ENCODE measurements around the gene ANP32D. TPM values are rescaled to one million over a fixed set of nuclear protein-coding genes. Genes with fewer than 3 reads are reported as not detected.
"Not testable (repeated sequence)": the region's sequence is repeated elsewhere in the genome, so short reads cannot be mapped to it uniquely, and the experiment has no call there.

ANP32D gene
- total RNA-seq, 1 donor from 2014 or later, result not detected

DNA sequence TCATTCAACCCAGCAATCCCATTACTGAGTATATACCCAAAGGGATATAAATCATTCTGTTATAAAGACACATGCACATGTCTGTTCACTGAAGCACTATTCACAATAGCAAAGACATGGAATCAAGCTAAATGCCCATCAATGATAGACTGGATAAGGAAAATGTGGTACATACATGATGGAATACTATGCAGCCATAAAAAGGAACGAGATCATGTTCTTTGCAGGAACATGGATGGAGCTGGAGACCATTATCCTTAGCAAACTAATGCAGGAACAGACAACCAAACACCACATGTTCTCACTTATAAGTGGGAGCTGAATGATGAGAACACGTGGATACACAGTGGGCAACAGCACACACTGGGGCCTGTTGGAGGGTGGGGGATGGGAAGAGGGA, 19.4 kb upstream of the ANP32D start:
- not testable (repeated sequence) for H3K36me3 ChIP-seq (ENCODE audit: control insufficient read depth in 3 of 3, insufficient read depth in 3 of 3, low read length in 3 of 3); H3K9me3 ChIP-seq (ENCODE audit: control insufficient read depth in 3 of 3, low read length in 3 of 3); H3K4me3 ChIP-seq (ENCODE audit: low read length in 3 of 3)

DNA sequence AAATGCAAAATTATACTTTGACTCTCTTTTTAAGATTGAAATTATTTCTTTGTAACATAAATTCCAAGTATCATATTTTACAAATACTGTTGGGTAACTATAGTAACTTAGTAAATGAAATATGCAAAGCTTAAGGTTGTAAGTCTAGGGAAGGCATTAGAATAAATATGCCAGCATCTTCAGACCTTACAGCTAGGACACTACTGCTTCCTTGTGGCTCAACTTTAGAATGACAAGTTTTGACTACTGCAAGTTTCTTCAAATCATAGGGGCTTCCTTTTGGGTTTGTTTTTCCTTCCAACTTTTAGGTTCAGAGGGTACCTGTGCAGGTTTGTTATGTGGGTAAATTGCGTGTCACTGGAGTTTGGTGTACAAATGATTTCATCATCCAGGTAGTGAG, 17.7 kb upstream of the ANP32D start:
- H3K4me3 ChIP-seq (ENCODE audit: low read length in 3 of 3), result no peak overlapping the region
- no peak overlapping the region for H3K27ac ChIP-seq (ENCODE audit: low read depth, low read length)
- H3K4me1 ChIP-seq (ENCODE audit: control insufficient read depth in 3 of 3, insufficient read depth in 3 of 3, low read length in 3 of 3), result no peaks in the 10 kb centered on the region
- no peaks in the 10 kb centered on the region for H3K36me3 ChIP-seq (ENCODE audit: control insufficient read depth in 3 of 3, insufficient read depth in 3 of 3, low read length in 3 of 3)
- no peaks in the 10 kb centered on the region for H3K9me3 ChIP-seq (ENCODE audit: control insufficient read depth in 3 of 3, low read length in 3 of 3)
- H3K27me3 ChIP-seq (ENCODE audit: control insufficient read depth in 3 of 3, insufficient read depth in 3 of 3, low read length in 3 of 3), result no peaks in the 10 kb centered on the region
- no peak overlapping the region for H3K9ac ChIP-seq (ENCODE audit: low read depth in 1 of 3, low read length in 3 of 3)

More for the DNA sequence above, 19.4 kb upstream of the ANP32D start:
- H3K27ac ChIP-seq (ENCODE audit: low read depth, low read length); H3K27me3 ChIP-seq (ENCODE audit: control insufficient read depth in 3 of 3, insufficient read depth in 3 of 3, low read length in 3 of 3); H3K4me1 ChIP-seq (ENCODE audit: control insufficient read depth in 3 of 3, insufficient read depth in 3 of 3, low read length in 3 of 3); H3K9ac ChIP-seq (ENCODE audit: low read depth in 1 of 3, low read length in 3 of 3): not testable (repeated sequence)

DNA sequence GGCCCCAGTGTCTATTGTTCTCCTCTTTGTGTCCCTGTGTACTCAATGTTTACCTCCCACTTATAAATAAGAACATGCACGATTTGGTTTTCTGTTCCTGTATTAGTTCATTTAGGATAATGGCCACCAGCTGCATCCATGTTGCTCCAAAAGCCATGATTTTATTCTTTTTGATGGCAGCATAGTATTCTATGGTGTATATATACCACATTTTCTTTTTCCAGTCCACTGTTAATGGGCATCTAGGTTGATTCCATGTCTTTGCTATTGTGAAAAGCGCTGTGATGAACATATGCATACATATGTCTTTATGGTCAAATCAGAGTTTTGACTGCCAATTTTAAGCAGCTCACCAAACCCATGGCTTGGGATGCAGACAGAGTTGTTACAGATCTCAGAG, 17.2 kb upstream of the ANP32D start:
- Histone ChIP-seq H3K9me3 (ENCODE audit: control insufficient read depth in 3 of 3, low read length in 3 of 3) (no peaks in the 10 kb centered on the region), H3K9ac (ENCODE audit: low read depth in 1 of 3, low read length in 3 of 3) (no peak overlapping the region), H3K4me1 (ENCODE audit: control insufficient read depth in 3 of 3, insufficient read depth in 3 of 3, low read length in 3 of 3) (no peaks in the 10 kb centered on the region), H3K36me3 (ENCODE audit: control insufficient read depth in 3 of 3, insufficient read depth in 3 of 3, low read length in 3 of 3) (no peaks in the 10 kb centered on the region), H3K4me3 (ENCODE audit: low read length in 3 of 3) (no peak overlapping the region), H3K27ac (ENCODE audit: low read depth, low read length) (no peak overlapping the region), H3K27me3 (ENCODE audit: control insufficient read depth in 3 of 3, insufficient read depth in 3 of 3, low read length in 3 of 3) (no peaks in the 10 kb centered on the region)

DNA sequence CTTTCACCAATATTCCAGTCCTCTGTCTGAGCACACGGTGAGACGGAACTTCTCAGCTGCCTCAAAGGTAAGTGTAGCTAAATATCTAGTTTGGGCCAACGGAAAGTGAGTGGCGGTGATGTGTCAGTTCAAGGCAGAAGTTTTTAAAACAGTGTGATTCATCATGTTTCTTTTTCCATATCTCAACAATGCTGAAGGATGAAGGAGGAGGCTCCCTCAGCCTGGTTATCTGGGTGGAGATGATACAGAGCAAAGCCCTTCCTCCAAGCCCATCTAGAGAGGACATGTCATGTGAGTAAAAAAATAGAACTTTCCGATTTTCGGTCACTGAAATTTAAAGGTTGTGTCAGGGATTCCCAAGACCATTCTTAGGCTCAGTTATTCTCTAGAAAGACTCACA, 13.1 kb upstream of the ANP32D start:
- Histone ChIP-seq H3K9ac (ENCODE audit: low read depth in 1 of 3, low read length in 3 of 3) (no peak overlapping the region), H3K36me3 (ENCODE audit: control insufficient read depth in 3 of 3, insufficient read depth in 3 of 3, low read length in 3 of 3) (no peaks in the 10 kb centered on the region), H3K9me3 (ENCODE audit: control insufficient read depth in 3 of 3, low read length in 3 of 3) (no peaks in the 10 kb centered on the region), H3K27me3 (ENCODE audit: control insufficient read depth in 3 of 3, insufficient read depth in 3 of 3, low read length in 3 of 3) (no peaks in the 10 kb centered on the region), H3K4me1 (ENCODE audit: control insufficient read depth in 3 of 3, insufficient read depth in 3 of 3, low read length in 3 of 3) (no peaks in the 10 kb centered on the region), H3K27ac (ENCODE audit: low read depth, low read length) (no peak overlapping the region), H3K4me3 (ENCODE audit: low read length in 3 of 3) (no peak overlapping the region)

DNA sequence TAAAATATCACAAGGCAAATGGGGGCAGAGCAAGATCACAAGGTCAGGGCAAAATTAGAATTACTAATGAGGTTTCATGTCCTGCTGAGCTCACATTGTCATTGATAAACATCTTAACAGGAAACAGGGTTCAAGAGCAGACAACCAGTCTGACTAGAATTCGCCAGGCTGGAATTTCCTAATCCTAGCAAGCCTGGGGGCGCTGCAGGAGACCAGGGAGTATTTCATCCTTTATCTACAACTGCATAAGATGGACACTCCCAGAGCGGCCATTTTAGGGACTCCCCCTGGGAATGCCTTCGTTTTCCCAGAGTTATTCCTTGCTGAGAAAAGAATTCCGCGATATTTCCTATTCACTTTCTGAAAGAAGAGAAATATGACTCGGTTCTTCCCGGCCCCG, 3.3 kb upstream of the ANP32D start:
- not testable (repeated sequence) for H3K27me3 ChIP-seq (ENCODE audit: control insufficient read depth in 3 of 3, insufficient read depth in 3 of 3, low read length in 3 of 3); H3K4me3 ChIP-seq (ENCODE audit: low read length in 3 of 3); H3K9me3 ChIP-seq (ENCODE audit: control insufficient read depth in 3 of 3, low read length in 3 of 3); H3K27ac ChIP-seq (ENCODE audit: low read depth, low read length); H3K9ac ChIP-seq (ENCODE audit: low read depth in 1 of 3, low read length in 3 of 3); H3K4me1 ChIP-seq (ENCODE audit: control insufficient read depth in 3 of 3, insufficient read depth in 3 of 3, low read length in 3 of 3); H3K36me3 ChIP-seq (ENCODE audit: control insufficient read depth in 3 of 3, insufficient read depth in 3 of 3, low read length in 3 of 3)

DNA sequence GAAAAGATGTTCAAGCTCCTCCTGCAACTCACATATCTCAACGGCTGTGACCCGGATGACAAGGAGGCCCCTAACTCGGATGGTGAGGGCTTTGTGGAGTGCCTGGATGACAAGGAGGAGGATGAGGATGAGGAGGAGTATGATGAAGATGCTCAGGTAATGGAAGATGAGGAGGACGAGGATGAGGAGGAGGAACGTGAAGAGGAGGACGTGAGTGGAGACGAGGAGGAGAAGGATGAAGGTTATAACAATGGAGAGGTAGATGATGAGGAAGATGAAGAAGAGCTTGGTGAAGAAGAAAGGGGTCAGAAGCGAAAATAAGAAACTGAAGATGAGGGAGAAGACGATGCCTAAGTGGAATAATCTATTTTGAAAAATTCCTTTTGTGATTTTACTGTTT, 702 bp downstream of the ANP32D start:
- Histone ChIP-seq H3K36me3 (ENCODE audit: control insufficient read depth in 3 of 3, insufficient read depth in 3 of 3, low read length in 3 of 3) (no peaks in the 10 kb centered on the region), H3K27me3 (ENCODE audit: control insufficient read depth in 3 of 3, insufficient read depth in 3 of 3, low read length in 3 of 3) (no peaks in the 10 kb centered on the region), H3K9ac (ENCODE audit: low read depth in 1 of 3, low read length in 3 of 3) (no peak overlapping the region), H3K9me3 (ENCODE audit: control insufficient read depth in 3 of 3, low read length in 3 of 3) (peaks cover 3 to 5% (median 5%) of the 10 kb centered on the region in 3 donors), H3K4me1 (ENCODE audit: control insufficient read depth in 3 of 3, insufficient read depth in 3 of 3, low read length in 3 of 3) (no peaks in the 10 kb centered on the region), H3K27ac (ENCODE audit: low read depth, low read length) (no peak overlapping the region), H3K4me3 (ENCODE audit: low read length in 3 of 3) (no peak overlapping the region)

DNA sequence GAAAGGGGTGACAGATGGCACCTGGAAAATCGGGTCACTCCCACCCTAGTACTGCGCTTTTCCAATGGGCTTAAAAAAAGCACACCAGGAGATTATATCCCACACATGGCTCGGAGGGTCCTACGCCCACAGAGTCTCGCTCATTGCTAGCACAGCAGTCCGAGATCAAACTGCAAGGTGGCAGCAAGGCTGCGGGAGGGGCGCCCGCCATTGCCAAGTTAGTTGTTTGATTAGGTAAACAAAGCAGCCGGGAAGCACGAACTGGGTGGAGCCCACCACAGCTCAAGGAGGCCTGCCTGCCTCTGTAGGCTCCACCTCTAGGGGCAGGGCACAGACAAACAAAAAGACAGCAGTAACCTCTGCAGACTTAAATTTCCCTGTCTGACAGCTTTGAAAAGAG, 2.1 kb downstream of the ANP32D start:
- H3K9me3 ChIP-seq (ENCODE audit: control insufficient read depth in 3 of 3, low read length in 3 of 3); H3K4me1 ChIP-seq (ENCODE audit: control insufficient read depth in 3 of 3, insufficient read depth in 3 of 3, low read length in 3 of 3); H3K27me3 ChIP-seq (ENCODE audit: control insufficient read depth in 3 of 3, insufficient read depth in 3 of 3, low read length in 3 of 3); H3K4me3 ChIP-seq (ENCODE audit: low read length in 3 of 3); H3K36me3 ChIP-seq (ENCODE audit: control insufficient read depth in 3 of 3, insufficient read depth in 3 of 3, low read length in 3 of 3); H3K9ac ChIP-seq (ENCODE audit: low read depth in 1 of 3, low read length in 3 of 3); H3K27ac ChIP-seq (ENCODE audit: low read depth, low read length): not testable (repeated sequence)

DNA sequence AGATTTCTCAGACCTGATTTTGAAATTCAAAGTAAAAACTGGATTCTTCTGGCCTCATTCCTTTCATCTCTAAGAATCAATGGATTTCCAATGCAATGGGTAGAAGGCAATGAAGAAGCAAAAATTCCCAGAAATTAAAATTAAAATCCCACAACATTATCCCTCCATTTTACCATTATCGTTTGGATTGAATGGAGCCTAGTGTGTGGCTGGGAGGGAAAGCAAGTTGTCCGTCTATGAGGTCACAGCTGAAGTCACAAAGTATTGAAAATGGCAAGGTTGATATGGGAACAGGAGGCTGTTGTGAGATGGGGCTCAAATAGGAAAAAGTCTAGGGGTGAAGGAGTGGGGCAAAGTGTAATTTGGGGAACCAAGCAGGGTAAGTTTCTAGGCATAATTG, 9.8 kb downstream of the ANP32D start, which contains the start of gene C12orf54:
TSS of gene C12orf54 (plus strand) at position 301 of the 400 bp plus-strand sequence. CDS start 799 bp downstream, outside the sequence.
- no peaks in the 10 kb centered on the region for H3K4me1 ChIP-seq (ENCODE audit: control insufficient read depth in 3 of 3, insufficient read depth in 3 of 3, low read length in 3 of 3)
- H3K9ac ChIP-seq (ENCODE audit: low read depth in 1 of 3, low read length in 3 of 3), result no peak within 1 kb of the TSS
- H3K27ac ChIP-seq (ENCODE audit: low read depth, low read length), result no peak within 1 kb of the TSS
- peaks cover 0 to 3% (median 0%) of the 10 kb centered on the region in 3 donors for H3K27me3 ChIP-seq (ENCODE audit: control insufficient read depth in 3 of 3, insufficient read depth in 3 of 3, low read length in 3 of 3)
- no peak within 1 kb of the TSS for H3K4me3 ChIP-seq (ENCODE audit: low read length in 3 of 3)
- no peaks in the 10 kb centered on the region for H3K9me3 ChIP-seq (ENCODE audit: control insufficient read depth in 3 of 3, low read length in 3 of 3)
- H3K36me3 ChIP-seq (ENCODE audit: control insufficient read depth in 3 of 3, insufficient read depth in 3 of 3, low read length in 3 of 3), result no peaks in the 10 kb centered on the region

DNA sequence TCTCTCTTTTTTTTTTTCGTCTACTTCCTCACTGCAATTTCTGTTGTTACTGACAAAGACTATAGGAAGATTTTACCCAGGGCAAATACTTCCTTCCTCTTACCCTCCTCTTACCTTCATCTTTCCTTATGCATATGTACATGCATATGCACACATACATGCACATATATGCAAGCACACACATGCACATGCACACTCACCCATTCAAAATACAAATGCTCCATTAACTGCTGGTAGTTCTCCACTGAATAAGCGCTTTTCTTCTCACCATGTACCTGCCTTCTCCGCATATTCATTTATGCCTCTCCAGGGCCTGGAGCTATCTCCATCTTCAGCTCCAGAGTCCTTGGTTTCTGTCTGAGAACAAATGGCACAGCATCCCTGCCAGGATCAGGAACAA, 10.6 kb downstream of the ANP32D start:
- Histone ChIP-seq H3K27ac (ENCODE audit: low read depth, low read length) (no peak overlapping the region), H3K4me3 (ENCODE audit: low read length in 3 of 3) (no peak overlapping the region), H3K9ac (ENCODE audit: low read depth in 1 of 3, low read length in 3 of 3) (no peak overlapping the region), H3K27me3 (ENCODE audit: control insufficient read depth in 3 of 3, insufficient read depth in 3 of 3, low read length in 3 of 3) (peaks cover 0 to 3% (median 0%) of the 10 kb centered on the region in 3 donors), H3K36me3 (ENCODE audit: control insufficient read depth in 3 of 3, insufficient read depth in 3 of 3, low read length in 3 of 3) (no peaks in the 10 kb centered on the region), H3K9me3 (ENCODE audit: control insufficient read depth in 3 of 3, low read length in 3 of 3) (no peaks in the 10 kb centered on the region), H3K4me1 (ENCODE audit: control insufficient read depth in 3 of 3, insufficient read depth in 3 of 3, low read length in 3 of 3) (no peaks in the 10 kb centered on the region)

DNA sequence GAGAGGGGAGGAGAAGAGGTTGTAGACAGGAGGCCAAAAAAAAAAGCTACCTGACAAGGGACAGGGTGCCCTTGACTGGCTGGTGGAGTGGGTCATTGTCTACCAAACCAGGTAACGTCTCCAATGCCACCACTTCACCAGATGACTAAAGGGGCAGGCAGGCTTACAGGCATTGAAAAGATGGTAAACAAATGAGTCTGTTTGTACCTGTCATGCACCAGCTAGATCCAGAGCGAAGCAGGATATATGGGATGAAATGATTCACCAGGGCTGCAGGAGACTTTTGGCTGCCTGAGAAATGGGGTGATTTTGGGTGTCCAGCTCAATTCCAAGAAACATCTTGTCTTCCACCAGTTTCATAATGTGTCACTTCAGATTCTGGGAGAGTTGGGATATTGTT, 13.9 kb downstream of the ANP32D start:
- H3K4me3 ChIP-seq (ENCODE audit: low read length in 3 of 3), result no peak overlapping the region
- no peak overlapping the region for H3K27ac ChIP-seq (ENCODE audit: low read depth, low read length)
- no peaks in the 10 kb centered on the region for H3K9me3 ChIP-seq (ENCODE audit: control insufficient read depth in 3 of 3, low read length in 3 of 3)
- H3K4me1 ChIP-seq (ENCODE audit: control insufficient read depth in 3 of 3, insufficient read depth in 3 of 3, low read length in 3 of 3), result no peaks in the 10 kb centered on the region
- no peaks in the 10 kb centered on the region for H3K36me3 ChIP-seq (ENCODE audit: control insufficient read depth in 3 of 3, insufficient read depth in 3 of 3, low read length in 3 of 3)
- no peak overlapping the region for H3K9ac ChIP-seq (ENCODE audit: low read depth in 1 of 3, low read length in 3 of 3)
- H3K27me3 ChIP-seq (ENCODE audit: control insufficient read depth in 3 of 3, insufficient read depth in 3 of 3, low read length in 3 of 3), result peaks cover 0 to 3% (median 0%) of the 10 kb centered on the region in 3 donors

DNA sequence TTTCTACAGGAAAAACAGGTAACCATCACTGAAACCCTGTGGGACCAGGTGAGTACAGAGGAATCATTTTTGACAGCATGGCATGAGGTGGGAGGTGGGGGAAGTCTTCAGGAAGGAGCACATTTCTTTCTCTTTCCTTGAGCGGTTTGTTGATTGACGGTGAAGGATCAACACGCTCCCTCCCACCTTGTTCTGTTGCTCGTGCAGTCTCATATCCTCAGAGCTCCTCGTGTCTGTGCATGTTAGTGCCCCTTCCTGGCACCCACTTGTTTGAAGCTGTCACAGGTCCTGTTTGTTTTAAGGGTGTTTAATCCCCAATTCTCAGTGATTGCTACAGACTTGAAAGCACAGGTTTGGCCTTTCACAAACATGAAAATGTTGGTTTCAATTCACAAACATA, 14.3 kb downstream of the ANP32D start:
- Histone ChIP-seq H3K9ac (ENCODE audit: low read depth in 1 of 3, low read length in 3 of 3) (no peak overlapping the region), H3K9me3 (ENCODE audit: control insufficient read depth in 3 of 3, low read length in 3 of 3) (no peaks in the 10 kb centered on the region), H3K4me3 (ENCODE audit: low read length in 3 of 3) (no peak overlapping the region), H3K27ac (ENCODE audit: low read depth, low read length) (no peak overlapping the region), H3K27me3 (ENCODE audit: control insufficient read depth in 3 of 3, insufficient read depth in 3 of 3, low read length in 3 of 3) (peaks cover 0 to 3% (median 0%) of the 10 kb centered on the region in 3 donors), H3K4me1 (ENCODE audit: control insufficient read depth in 3 of 3, insufficient read depth in 3 of 3, low read length in 3 of 3) (no peaks in the 10 kb centered on the region), H3K36me3 (ENCODE audit: control insufficient read depth in 3 of 3, insufficient read depth in 3 of 3, low read length in 3 of 3) (no peaks in the 10 kb centered on the region)
